ENCODE data around the gene LTF.

DNA sequence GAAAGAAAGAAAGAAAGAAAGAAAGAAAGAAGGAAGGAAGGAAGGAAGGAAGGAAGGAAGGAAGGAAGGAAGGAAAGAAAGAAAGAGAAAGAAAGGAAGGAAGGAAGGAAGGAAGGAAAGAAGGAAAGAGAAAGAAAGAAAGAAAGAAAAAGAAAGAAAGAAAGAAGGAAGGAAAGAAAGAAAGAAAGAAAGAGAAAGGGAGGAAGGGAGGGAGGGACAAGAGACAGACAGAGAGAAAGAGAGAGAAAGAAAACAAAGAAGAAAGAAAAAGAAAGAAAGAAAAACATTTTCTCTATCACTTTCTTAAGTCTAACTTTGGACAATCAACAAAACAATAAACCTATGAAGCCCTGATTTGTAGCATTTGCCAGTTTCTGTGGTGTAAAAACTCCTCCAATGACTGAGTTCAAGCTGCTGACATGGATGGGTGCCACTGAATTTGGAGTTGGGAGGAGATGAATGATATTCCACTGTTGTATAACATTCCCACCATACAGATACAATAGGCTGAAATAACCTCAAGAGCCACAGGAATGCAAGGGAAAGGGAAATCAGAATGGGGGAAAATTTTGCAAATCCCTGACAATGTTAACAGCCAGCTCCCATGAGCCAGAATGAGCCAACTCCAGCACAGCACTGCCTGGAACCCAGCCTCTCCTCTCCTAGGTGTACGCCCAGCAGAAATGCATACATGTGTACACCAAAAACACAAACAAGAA lies 18.1 kb upstream of the LTF start:
- TF ChIP-seq FOXA1 (IDR thresholded peaks at IDR 0.05) = no peak
- no peak for TF ChIP-seq SUZ12 (IDR thresholded peaks at IDR 0.05)
- no peak for TF ChIP-seq LEF1 (IDR thresholded peaks at IDR 0.05; ENCODE audit: borderline replicate concordance)
- TF ChIP-seq BHLHE40 (IDR thresholded peaks at IDR 0.05; ENCODE audit: borderline replicate concordance) = no peak
- TF ChIP-seq FOXM1 (IDR thresholded peaks at IDR 0.05; ENCODE audit: borderline replicate concordance) = no peak
- no peak for TF ChIP-seq HDGF (IDR thresholded peaks at IDR 0.05; ENCODE audit: borderline replicate concordance)
- no peak for TF ChIP-seq SP1 (IDR thresholded peaks at IDR 0.05)
- no peak for TF ChIP-seq L3MBTL2 (conservative IDR thresholded peaks at IDR 0.05)
- no peak for TF ChIP-seq FOXK2 (IDR thresholded peaks at IDR 0.05)
- TF ChIP-seq, protein P1, sequence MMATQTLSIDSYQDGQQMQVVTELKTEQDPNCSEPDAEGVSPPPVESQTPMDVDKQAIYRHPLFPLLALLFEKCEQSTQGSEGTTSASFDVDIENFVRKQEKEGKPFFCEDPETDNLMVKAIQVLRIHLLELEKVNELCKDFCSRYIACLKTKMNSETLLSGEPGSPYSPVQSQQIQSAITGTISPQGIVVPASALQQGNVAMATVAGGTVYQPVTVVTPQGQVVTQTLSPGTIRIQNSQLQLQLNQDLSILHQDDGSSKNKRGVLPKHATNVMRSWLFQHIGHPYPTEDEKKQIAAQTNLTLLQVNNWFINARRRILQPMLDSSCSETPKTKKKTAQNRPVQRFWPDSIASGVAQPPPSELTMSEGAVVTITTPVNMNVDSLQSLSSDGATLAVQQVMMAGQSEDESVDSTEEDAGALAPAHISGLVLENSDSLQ (IDR thresholded peaks at IDR 0.05) = no peak
- no peak for TF ChIP-seq ZNF384 (IDR thresholded peaks at IDR 0.05)
- TF ChIP-seq NFRKB (IDR thresholded peaks at IDR 0.05) = no peak
- TF ChIP-seq TARDBP (IDR thresholded peaks at IDR 0.05) = no peak
- no peak for TF ChIP-seq CTBP1 (IDR thresholded peaks at IDR 0.05; ENCODE audit: borderline replicate concordance)
